GM12865 (cell line): Measurements from ENCODE around the gene CCDC81.
"Not testable (repeated sequence)": the region's sequence is repeated elsewhere in the genome, so short reads cannot be mapped to it uniquely, and the experiment has no call there.

Source experiments
- DNase-seq: peaks from one replicate; pipeline ENCODE4 v3.0.0; 2010; ENCODE audit warnings: low read depth
- H3K4me3 ChIP-seq: 2 replicates; pipeline ENCODE4 v1.5.1; 2011; ENCODE audit warnings: mild to moderate bottlenecking, low read depth, low read length, control low read depth
- CTCF ChIP-seq: IDR thresholded peaks from 2 replicates; pipeline ENCODE4 v1.5.1; 2011; ENCODE audit warnings: low read length, control low read depth, low read depth, inconsistent platforms; ENCODE audit not compliant: insufficient read depth; ENCODE audit errors: missing control alignments

The CCDC81 gene

GRCh38 chr11:86418513-86418912 is 43.8 kb downstream of the CCDC81 start:
- no peak for TF ChIP-seq CTCF
- DNase-seq: no peak
- H3K4me3 ChIP-seq: no peak overlapping the region

DNA sequence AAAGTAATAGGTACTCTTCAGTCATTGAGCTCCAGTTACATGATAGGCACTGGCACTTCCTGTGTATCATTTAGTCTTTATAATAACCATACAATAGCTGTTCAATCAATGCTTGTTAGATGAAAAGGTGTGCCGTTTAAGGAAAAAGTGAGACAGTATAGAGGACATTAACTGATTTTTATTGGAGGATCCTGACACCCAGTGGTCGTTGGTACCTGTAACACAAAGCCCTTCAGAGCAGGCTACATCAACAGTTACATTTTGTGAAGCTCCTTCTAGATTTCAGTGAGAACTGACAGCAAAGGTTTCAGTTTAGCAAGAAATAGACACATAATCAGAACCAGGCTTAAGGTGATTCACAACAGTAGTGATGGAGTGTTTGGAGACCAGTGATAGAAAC is 44.2 kb downstream of the CCDC81 start:
- no peak overlapping the region for H3K4me3 ChIP-seq
- TF ChIP-seq CTCF: peak; percentile 22
- DNase-seq: peak; percentile 28

- DNase-seq: no peak
- no peak overlapping the region for H3K4me3 ChIP-seq
- no peak for TF ChIP-seq CTCF
These were observed 47.3 kb downstream of the CCDC81 start for GRCh38 chr11:86421946-86422345.

GRCh38 chr11:86422371-86422770 is 47.7 kb downstream of the CCDC81 start:
- no peak overlapping the region for H3K4me3 ChIP-seq
- TF ChIP-seq CTCF: no peak
- DNase-seq: no peak

DNA sequence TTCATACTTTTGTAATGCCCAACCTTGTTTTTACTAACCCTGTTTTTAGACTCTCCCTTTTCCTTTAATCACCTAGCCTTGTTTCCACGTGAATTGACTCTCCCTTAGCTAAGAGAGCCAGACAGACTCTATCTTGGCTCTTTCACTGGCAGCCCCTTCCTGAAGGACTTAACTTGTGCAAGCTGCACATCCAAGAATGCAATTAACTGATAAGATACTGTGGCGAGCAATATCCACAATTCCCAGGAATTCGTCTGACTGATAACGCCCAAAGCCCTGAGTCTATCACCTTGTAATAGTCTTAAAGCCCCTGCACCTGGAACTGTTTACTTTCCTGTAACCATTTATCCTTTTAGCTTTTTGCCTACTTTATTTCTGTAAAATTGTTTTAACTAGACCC is 48.8 kb downstream of the CCDC81 start:
- not testable (repeated sequence) for DNase-seq, H3K4me3 ChIP-seq

- H3K4me3 ChIP-seq: no peak overlapping the region
- no peak for DNase-seq
- no peak for TF ChIP-seq CTCF
These were observed 52.8 kb downstream of the CCDC81 start for GRCh38 chr11:86427441-86427840.

- no peak overlapping the region for H3K4me3 ChIP-seq
- DNase-seq: no peak
- TF ChIP-seq CTCF: no peak
These were observed 56.6 kb downstream of the CCDC81 start for GRCh38 chr11:86431258-86431657.

DNA sequence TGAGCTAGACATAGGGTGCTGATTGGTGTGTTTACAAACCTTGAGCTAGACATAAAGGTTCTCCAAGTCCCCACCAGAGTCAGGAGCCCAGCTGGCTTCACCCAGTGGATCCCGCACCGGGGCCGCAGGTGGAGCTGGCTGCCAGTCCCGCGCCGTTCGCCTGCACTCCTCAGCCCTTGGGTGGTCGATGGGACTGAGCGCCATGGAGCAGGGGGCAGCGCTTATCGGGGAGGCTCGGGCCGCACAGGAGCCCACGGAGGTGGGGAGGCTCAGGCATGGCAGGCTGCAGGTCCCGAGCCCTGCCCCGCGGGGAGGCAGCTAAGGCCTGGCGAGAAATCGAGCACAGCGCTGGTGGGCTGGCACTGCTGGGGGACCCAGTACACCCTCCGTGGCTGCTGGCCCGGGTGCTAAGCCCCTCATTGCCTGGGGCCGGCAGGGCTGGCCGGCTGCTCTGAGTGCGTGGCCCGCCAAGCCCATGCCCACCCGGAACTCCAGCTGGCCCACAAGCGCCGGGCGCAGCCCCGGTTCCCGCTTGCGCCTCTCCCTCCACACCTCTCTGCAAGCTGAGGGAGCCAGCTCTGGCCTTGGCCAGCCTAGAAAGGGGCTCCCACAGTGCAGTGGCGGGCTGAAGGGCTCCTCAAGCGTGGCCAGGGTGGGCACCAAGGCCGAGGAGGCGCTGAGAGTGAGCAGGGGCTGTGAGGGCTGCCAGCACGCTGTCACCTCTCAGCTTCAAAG is 58.8 kb downstream of the CCDC81 start:
- DNase-seq, H3K4me3 ChIP-seq: not testable (repeated sequence)
